ENCODE measurements around the gene PIK3CD. TPM values are rescaled to one million over a fixed set of nuclear protein-coding genes. Genes with fewer than 3 reads are reported as not detected.
A peak's percentile ranks its signal among the peaks of the same experiment; 100 is the strongest.

Gene PIK3CD
- total and polyA plus RNA-seq, 10 of the 15 experiments (the other 5 are each of a cell fraction or from before 2014, with no cell fraction given), result 7.0 to 101 (median 51.1) TPM

DNA sequence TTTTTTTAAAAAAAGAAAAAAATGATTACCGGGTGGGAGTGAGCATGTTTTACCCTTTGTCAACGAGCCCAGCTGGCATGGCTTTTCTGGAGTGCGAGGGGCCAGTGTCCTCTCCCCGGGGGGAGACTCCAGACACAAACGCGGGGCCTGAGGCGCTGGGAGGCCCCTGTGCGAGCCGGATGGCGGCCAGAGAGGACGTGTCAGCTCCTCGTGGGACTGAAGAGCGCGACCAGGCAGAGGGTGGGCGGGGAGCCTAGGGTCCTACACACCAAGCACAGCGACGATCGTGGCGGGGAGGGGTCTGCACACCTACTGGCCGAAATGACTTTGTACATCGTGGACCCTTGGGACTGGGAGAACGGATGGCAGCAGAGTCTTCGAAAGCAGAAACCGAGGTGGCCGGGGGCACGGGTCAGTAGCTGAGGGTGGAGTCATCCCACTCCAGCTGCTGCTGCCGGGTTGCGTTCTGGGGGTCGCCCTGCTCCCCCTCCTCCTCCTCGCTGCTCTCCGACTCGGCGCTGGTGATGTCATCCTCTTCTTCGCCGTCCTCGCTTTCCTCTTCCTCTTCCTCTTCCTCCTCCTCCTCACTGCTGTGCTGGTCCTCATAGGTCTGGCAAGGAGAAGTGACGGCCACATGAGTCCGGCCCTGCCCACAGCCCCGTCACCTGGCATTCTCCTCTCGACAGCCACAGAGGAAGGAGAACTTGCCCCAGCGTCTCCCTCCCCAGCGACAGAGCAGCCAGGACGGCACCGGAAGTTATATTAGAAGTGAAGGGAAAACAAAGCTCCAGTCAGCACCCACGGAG is 78.8 kb downstream of the PIK3CD start (continued):
- TF ChIP-seq POLR2AphosphoS2 (IDR thresholded peaks at IDR 0.05; ENCODE audit: low read depth, low read length) (peak; percentile 26; the same call in 1 of the 2 replicates), NRF1 (conservative IDR thresholded peaks at IDR 0.05; ENCODE audit: low read depth, low read length) (no peak), IKZF1 (conservative IDR thresholded peaks at IDR 0.05) (no peak), KDM1A (IDR thresholded peaks at IDR 0.05; ENCODE audit: borderline replicate concordance) (no peak), ZNF217 (IDR thresholded peaks at IDR 0.05) (no peak), POLR2A (IDR thresholded peaks at IDR 0.05; ENCODE audit: low read depth, low read length) (peak; percentile 41), CHD4 (IDR thresholded peaks at IDR 0.05) (no peak), ASH2L (IDR thresholded peaks at IDR 0.05; ENCODE audit: borderline replicate concordance, low read depth) (no peak), NR2C2 (IDR thresholded peaks at IDR 0.05; ENCODE audit: borderline replicate concordance, control insufficient read depth, insufficient read length, low read depth) (no peak), BACH1 (IDR thresholded peaks at IDR 0.05; ENCODE audit: borderline replicate concordance) (no peak), PAX8 (IDR thresholded peaks at IDR 0.05) (no peak), MEF2A (IDR thresholded peaks at IDR 0.05; ENCODE audit: insufficient read depth, low read depth, low read length) (no peak), RCOR1 (conservative IDR thresholded peaks at IDR 0.05; ENCODE audit: low read depth, low read length) (no peak), TAF1 (IDR thresholded peaks at IDR 0.05; ENCODE audit: borderline replicate concordance, low read depth, low read length) (no peak), SREBF2 (IDR thresholded peaks at IDR 0.05; ENCODE audit: low read length) (no peak), YBX1 (IDR thresholded peaks at IDR 0.05) (no peak), STAT3 (IDR thresholded peaks at IDR 0.05; ENCODE audit: low read depth, low read length) (no peak), STAT1 (conservative IDR thresholded peaks at IDR 0.05) (no peak), ESRRA (IDR thresholded peaks at IDR 0.05; ENCODE audit: low read length) (no peak)
- TF ChIP-seq, protein P1, sequence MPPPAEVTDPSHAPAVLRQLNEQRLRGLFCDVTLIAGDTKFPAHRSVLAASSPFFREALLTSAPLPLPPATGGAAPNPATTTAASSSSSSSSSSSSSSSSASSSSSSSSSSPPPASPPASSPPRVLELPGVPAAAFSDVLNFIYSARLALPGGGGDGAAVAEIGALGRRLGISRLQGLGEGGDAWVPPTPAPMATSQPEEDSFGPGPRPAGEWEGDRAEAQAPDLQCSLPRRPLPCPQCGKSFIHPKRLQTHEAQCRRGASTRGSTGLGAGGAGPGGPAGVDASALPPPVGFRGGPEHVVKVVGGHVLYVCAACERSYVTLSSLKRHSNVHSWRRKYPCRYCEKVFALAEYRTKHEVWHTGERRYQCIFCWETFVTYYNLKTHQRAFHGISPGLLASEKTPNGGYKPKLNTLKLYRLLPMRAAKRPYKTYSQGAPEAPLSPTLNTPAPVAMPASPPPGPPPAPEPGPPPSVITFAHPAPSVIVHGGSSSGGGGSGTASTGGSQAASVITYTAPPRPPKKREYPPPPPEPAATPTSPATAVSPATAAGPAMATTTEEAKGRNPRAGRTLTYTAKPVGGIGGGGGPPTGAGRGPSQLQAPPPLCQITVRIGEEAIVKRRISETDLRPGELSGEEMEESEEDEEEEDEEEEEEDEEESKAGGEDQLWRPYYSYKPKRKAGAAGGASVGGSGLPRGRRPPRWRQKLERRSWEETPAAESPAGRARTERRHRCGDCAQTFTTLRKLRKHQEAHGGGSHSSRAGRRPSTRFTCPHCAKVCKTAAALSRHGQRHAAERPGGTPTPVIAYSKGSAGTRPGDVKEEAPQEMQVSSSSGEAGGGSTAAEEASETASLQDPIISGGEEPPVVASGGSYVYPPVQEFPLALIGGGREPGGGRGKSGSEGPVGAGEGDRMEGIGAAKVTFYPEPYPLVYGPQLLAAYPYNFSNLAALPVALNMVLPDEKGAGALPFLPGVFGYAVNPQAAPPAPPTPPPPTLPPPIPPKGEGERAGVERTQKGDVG (CRISPR knock-in tag; IDR thresholded peaks at IDR 0.05), result no peak
- TF ChIP-seq, protein P2, sequence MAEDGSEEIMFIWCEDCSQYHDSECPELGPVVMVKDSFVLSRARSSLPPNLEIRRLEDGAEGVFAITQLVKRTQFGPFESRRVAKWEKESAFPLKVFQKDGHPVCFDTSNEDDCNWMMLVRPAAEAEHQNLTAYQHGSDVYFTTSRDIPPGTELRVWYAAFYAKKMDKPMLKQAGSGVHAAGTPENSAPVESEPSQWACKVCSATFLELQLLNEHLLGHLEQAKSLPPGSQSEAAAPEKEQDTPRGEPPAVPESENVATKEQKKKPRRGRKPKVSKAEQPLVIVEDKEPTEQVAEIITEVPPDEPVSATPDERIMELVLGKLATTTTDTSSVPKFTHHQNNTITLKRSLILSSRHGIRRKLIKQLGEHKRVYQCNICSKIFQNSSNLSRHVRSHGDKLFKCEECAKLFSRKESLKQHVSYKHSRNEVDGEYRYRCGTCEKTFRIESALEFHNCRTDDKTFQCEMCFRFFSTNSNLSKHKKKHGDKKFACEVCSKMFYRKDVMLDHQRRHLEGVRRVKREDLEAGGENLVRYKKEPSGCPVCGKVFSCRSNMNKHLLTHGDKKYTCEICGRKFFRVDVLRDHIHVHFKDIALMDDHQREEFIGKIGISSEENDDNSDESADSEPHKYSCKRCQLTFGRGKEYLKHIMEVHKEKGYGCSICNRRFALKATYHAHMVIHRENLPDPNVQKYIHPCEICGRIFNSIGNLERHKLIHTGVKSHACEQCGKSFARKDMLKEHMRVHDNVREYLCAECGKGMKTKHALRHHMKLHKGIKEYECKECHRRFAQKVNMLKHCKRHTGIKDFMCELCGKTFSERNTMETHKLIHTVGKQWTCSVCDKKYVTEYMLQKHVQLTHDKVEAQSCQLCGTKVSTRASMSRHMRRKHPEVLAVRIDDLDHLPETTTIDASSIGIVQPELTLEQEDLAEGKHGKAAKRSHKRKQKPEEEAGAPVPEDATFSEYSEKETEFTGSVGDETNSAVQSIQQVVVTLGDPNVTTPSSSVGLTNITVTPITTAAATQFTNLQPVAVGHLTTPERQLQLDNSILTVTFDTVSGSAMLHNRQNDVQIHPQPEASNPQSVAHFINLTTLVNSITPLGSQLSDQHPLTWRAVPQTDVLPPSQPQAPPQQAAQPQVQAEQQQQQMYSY (CRISPR knock-in tag; IDR thresholded peaks at IDR 0.05), result no peak
- TF ChIP-seq, protein P3, sequence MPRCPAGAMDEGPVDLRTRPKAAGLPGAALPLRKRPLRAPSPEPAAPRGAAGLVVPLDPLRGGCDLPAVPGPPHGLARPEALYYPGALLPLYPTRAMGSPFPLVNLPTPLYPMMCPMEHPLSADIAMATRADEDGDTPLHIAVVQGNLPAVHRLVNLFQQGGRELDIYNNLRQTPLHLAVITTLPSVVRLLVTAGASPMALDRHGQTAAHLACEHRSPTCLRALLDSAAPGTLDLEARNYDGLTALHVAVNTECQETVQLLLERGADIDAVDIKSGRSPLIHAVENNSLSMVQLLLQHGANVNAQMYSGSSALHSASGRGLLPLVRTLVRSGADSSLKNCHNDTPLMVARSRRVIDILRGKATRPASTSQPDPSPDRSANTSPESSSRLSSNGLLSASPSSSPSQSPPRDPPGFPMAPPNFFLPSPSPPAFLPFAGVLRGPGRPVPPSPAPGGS (IDR thresholded peaks at IDR 0.05; ENCODE audit: borderline replicate concordance, insufficient read depth, low read depth, low read length, poor library complexity, severe bottlenecking), result peak; percentile 32
